Transverse colon (tissue), 3 donors: ENCODE data around the gene PGR.

Source experiments
- CTCF ChIP-seq, 5 experiments: fragments of 200-600 bp in 3 of 5; fragments of 450-650 bp in 2 of 5; sonication (generic) in 3 of 5; IDR thresholded peaks; 1 replicate in 2 of 5; 2 replicates in 3 of 5; pipeline ENCODE4 v1.5.1; 2016 to 2017; ENCODE audit warnings: antibody characterized with exemption in 5 of 5, inconsistent platforms in 3 of 5, mild to moderate bottlenecking in 2 of 5, moderate library complexity in 1 of 5
- EP300 ChIP-seq: sonication (generic); formaldehyde crosslinking; IDR thresholded peaks from one replicate; pipeline ENCODE4 v1.6.1; 2017; ENCODE audit warnings: antibody characterized with exemption, low read depth
- POLR2A ChIP-seq: fragments of 450-650 bp; IDR thresholded peaks from one replicate; pipeline ENCODE4 v1.6.1; 2016; ENCODE audit warnings: antibody characterized with exemption, mild to moderate bottlenecking, moderate library complexity

DNA sequence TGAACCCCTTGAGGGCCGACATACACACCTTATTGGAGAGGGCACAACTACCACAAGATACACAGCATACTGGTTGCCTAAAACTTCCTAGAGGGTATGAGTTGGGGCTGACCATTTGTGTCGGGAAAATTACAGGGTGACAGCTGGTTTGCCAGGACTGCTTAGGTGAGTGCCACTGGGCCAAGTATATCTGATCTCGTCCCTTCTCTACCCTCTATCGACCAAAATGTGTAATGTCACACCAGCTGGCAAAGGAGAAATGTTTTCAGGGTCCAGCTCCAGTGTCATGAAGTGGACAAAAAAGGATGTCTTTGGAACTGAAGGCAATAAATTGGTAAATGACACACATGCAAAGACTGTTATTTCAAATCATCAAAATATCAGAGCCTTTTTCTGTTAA lies 126.1 kb downstream of the PGR start:
- no peak for TF ChIP-seq CTCF (IDR thresholded peaks at IDR 0.05)
- TF ChIP-seq EP300 = no peak
- no peak for TF ChIP-seq POLR2A
